ENCODE results near the gene NFIX. TPM values are rescaled to one million over a fixed set of nuclear protein-coding genes. Genes with fewer than 3 reads are reported as not detected.

Gene NFIX
- total and polyA plus RNA-seq, 4 donors: 26.0 to 190 (median 89.6) TPM

DNA sequence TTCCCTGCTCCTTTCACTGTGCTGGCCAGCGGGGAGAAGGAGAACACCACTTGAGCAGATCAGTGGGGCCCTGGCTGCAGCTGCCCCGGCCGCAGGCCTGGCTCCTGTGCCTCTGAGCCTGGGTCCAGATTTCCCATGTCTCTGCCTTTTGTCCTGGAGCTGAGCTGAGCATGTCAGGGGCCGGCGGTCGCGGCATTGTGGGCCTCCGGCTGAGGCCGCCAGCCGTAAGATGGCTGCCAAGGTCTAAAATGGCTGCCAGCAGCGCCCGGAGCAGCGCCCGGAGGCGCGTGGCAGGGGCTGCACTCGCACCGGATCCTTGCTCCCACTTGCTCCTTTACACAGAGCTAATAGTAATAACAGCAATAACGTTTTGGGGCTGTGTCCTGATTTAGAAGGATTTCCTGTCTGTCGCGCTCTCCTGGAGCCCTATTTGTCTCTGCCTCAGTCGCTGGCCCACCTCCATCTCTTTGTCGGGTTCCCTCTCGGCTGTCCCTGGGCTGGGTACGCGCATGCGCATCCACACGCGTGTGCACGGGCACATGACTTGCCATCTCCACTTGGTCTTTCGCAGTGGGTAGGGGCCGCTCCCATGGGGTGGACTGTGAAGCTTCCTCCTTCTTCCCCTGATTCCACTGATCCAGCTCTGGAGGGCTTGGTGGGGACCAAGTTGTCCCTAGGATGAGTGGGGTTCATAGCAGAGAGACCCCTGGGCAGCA is 75.3 kb downstream of the NFIX start:
- no peaks in the 10 kb centered on the region for H3K9me3 ChIP-seq (ENCODE audit: control insufficient read depth in 4 of 4, insufficient read depth in 3 of 4, low read length in 3 of 4)
- H3K36me3 ChIP-seq (ENCODE audit: control insufficient read depth in 4 of 4, insufficient read depth in 4 of 4, low read length in 4 of 4): peaks cover 0 to 21% (median 18%) of the 10 kb centered on the region in 4 donors
- DNase-seq (no peak), ATAC-seq (ENCODE audit: insufficient read depth, low FRiP score) (no peak)
- H3K9ac ChIP-seq (ENCODE audit: insufficient read depth in 1 of 2, low read length in 2 of 2): no peak overlapping the region
- WGBS, 2 donors: 86 to 89% methylated on average over 32 of the region's 32 CpGs
- peak overlapping the region in 1 of 2 donors; percentile 15 for H3K27ac ChIP-seq (ENCODE audit: low read depth in 1 of 2, low read length in 1 of 2)
- H3K4me1 ChIP-seq (ENCODE audit: control insufficient read depth in 5 of 5, insufficient read depth in 5 of 5, low read length in 5 of 5): peaks cover 0 to 40% (median 26%) of the 10 kb centered on the region in 5 donors
- H3K4me3 ChIP-seq: no peak overlapping the region
- TF ChIP-seq, protein P1, sequence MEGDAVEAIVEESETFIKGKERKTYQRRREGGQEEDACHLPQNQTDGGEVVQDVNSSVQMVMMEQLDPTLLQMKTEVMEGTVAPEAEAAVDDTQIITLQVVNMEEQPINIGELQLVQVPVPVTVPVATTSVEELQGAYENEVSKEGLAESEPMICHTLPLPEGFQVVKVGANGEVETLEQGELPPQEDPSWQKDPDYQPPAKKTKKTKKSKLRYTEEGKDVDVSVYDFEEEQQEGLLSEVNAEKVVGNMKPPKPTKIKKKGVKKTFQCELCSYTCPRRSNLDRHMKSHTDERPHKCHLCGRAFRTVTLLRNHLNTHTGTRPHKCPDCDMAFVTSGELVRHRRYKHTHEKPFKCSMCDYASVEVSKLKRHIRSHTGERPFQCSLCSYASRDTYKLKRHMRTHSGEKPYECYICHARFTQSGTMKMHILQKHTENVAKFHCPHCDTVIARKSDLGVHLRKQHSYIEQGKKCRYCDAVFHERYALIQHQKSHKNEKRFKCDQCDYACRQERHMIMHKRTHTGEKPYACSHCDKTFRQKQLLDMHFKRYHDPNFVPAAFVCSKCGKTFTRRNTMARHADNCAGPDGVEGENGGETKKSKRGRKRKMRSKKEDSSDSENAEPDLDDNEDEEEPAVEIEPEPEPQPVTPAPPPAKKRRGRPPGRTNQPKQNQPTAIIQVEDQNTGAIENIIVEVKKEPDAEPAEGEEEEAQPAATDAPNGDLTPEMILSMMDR (IDR thresholded peaks at IDR 0.05; ENCODE audit: control extremely low read depth, extremely low read depth): no peak
- no peaks in the 10 kb centered on the region for H3K27me3 ChIP-seq (ENCODE audit: control insufficient read depth in 3 of 3, insufficient read depth in 3 of 3, low read length in 2 of 3)

DNA sequence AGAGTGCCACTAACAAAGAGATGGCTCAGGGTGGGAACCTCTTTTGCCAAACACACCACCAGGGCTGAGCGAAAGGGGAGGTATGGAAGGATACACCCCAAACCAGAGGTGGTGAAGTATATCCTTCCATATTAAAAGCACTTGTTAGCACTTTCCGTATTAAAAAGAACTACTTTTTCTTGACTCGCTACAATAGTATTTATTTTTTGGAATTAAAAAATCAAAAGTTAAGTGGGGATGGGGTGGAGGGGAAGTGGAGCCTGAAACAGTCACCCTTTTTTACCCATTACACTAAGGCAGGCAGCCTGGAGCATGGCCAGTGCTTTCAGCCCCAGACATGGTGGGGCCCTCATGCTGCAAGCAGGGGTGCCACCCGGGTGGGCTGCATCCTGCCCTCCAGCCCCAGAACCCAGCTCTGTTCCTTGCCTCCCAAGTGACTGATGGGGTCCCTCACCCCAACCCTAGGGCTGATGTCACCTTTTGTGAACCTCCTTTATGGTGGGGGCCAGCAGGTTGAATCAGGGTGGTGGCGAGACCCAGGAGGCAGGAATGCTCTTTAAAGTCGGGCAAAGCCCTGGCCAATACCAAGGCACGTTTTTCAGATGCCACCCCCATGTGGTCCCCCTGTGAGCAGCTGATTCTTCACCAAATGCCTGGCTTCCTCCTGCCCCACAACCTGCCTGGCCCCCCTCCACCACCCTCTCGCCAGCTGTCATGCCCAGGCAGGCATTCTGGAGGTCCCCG is 76.3 kb downstream of the NFIX start:
- Histone ChIP-seq H3K36me3 (ENCODE audit: control insufficient read depth in 4 of 4, insufficient read depth in 4 of 4, low read length in 4 of 4) (peaks cover 0 to 31% (median 26%) of the 10 kb centered on the region in 4 donors), H3K9me3 (ENCODE audit: control insufficient read depth in 4 of 4, insufficient read depth in 3 of 4, low read length in 3 of 4) (no peaks in the 10 kb centered on the region), H3K4me1 (ENCODE audit: control insufficient read depth in 5 of 5, insufficient read depth in 5 of 5, low read length in 5 of 5) (peaks cover 8 to 42% (median 17%) of the 10 kb centered on the region in 5 donors), H3K4me3 (no peak overlapping the region), H3K9ac (ENCODE audit: insufficient read depth in 1 of 2, low read length in 2 of 2) (no peak overlapping the region), H3K27ac (ENCODE audit: low read depth in 1 of 2, low read length in 1 of 2) (peak overlapping the region in 1 of 2 donors; percentile 15), H3K27me3 (ENCODE audit: control insufficient read depth in 3 of 3, insufficient read depth in 3 of 3, low read length in 2 of 3) (no peaks in the 10 kb centered on the region)
- 56 to 70% methylated on average over 9 of the region's 9 CpGs for WGBS, 2 donors
- TF ChIP-seq, protein P1 (IDR thresholded peaks at IDR 0.05; ENCODE audit: control extremely low read depth, extremely low read depth): no peak
- no peak for DNase-seq
- ATAC-seq (ENCODE audit: insufficient read depth, low FRiP score): no peak

DNA sequence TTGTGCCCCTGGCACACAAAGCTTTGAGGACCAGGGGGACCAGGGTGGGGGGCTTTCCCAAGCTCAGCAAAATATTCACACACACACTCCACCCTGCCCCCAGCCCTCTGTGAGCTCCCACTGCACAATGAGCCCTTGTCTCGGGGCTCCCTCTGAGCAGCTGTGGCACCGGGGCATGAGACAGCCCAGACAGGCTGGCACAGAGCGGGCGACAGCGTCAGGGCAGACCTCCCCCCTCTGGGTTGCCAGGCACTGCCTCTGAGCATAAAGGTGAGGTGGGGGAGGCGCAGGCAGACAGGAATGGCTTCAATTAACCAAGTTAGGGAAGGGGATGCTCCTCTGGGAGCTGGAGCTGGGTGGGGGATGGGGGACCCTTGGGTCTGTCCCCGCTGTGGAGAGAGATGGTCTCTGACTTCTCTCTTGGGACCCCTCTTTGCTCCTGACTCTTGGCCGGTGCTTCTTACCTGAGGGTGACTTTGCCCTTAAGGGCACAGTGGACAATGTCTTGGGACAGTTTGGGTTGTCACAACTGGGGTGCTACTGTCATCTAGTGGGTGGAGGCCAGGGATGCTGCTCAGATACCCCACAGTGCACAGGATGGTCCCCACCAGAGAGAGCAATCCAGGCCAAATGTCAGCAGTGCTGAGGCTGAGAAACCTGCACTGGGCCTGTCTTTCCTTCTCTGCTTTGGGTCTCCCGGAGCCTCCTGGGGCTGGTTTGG is 77.1 kb downstream of the NFIX start:
- peaks cover 0 to 32% (median 27%) of the 10 kb centered on the region in 4 donors for H3K36me3 ChIP-seq (ENCODE audit: control insufficient read depth in 4 of 4, insufficient read depth in 4 of 4, low read length in 4 of 4)
- H3K9me3 ChIP-seq (ENCODE audit: control insufficient read depth in 4 of 4, insufficient read depth in 3 of 4, low read length in 3 of 4): no peaks in the 10 kb centered on the region
- TF ChIP-seq, protein P1 (IDR thresholded peaks at IDR 0.05; ENCODE audit: control extremely low read depth, extremely low read depth): no peak
- no peaks in the 10 kb centered on the region for H3K27me3 ChIP-seq (ENCODE audit: control insufficient read depth in 3 of 3, insufficient read depth in 3 of 3, low read length in 2 of 3)
- no peak overlapping the region for H3K4me3 ChIP-seq
- H3K9ac ChIP-seq (ENCODE audit: insufficient read depth in 1 of 2, low read length in 2 of 2): no peak overlapping the region
- ATAC-seq (ENCODE audit: insufficient read depth, low FRiP score): no peak
- H3K27ac ChIP-seq (ENCODE audit: low read depth in 1 of 2, low read length in 1 of 2): no peak overlapping the region
- DNase-seq: no peak
- H3K4me1 ChIP-seq (ENCODE audit: control insufficient read depth in 5 of 5, insufficient read depth in 5 of 5, low read length in 5 of 5): peaks cover 7 to 44% (median 14%) of the 10 kb centered on the region in 5 donors
- 87 to 90% methylated on average over 9 of the region's 9 CpGs for WGBS, 2 donors
